ENCODE results near the gene PTCHD4. TPM values are rescaled to one million over a fixed set of nuclear protein-coding genes. Genes with fewer than 3 reads are reported as not detected.

Gene PTCHD4
- total and polyA plus RNA-seq, 2 experiments from 2014 or later = 1.3 to 2.3 TPM

- no peaks in the 10 kb centered on the region for H3K36me3 ChIP-seq (replicated peaks; ENCODE audit: insufficient read depth, low read depth)
- DNase-seq (ENCODE audit: low spot score) = no peak
- no peak overlapping the region for H2AFZ ChIP-seq
- no peak overlapping the region for H3K4me3 ChIP-seq
- TF ChIP-seq EZH2 (IDR thresholded peaks at IDR 0.05; ENCODE audit: borderline replicate concordance) (no peak), EZH2phosphoT487 (IDR thresholded peaks at IDR 0.05; ENCODE audit: low read depth, severe bottlenecking, unreplicated experiment) (no peak), CTCF (IDR thresholded peaks at IDR 0.05; ENCODE audit: poor library complexity) (no peak)
- H3K27me3 ChIP-seq = peaks cover 7% of the 10 kb centered on the region
- no peaks in the 10 kb centered on the region for H3K9me2 ChIP-seq (replicated peaks; ENCODE audit: insufficient read depth)
- peaks cover 2% of the 10 kb centered on the region for H3K4me1 ChIP-seq (ENCODE audit: insufficient read depth)
- H3K27ac ChIP-seq = no peak overlapping the region
- no peaks in the 10 kb centered on the region for H3K9me3 ChIP-seq (ENCODE audit: low read depth)
- no peaks in the 10 kb centered on the region for H3K79me2 ChIP-seq
- no peak overlapping the region for H3K4me2 ChIP-seq
- no peaks in the 10 kb centered on the region for H4K20me1 ChIP-seq (ENCODE audit: insufficient read depth, poor library complexity, severe bottlenecking)
Measured at GRCh38 chr6:48075181-48075580, 35.8 kb downstream of the PTCHD4 start.

GRCh38 chr6:48073976-48074767, 36.8 kb downstream of the PTCHD4 start:
- Histone ChIP-seq H3K79me2 (no peaks in the 10 kb centered on the region), H3K4me3 (no peak overlapping the region), H3K9me2 (replicated peaks; ENCODE audit: insufficient read depth) (no peaks in the 10 kb centered on the region), H3K27ac (no peak overlapping the region), H3K9me3 (ENCODE audit: low read depth) (no peaks in the 10 kb centered on the region), H3K4me2 (no peak overlapping the region), H4K20me1 (ENCODE audit: insufficient read depth, poor library complexity, severe bottlenecking) (no peaks in the 10 kb centered on the region), H3K27me3 (peaks cover 15% of the 10 kb centered on the region), H3K36me3 (replicated peaks; ENCODE audit: insufficient read depth, low read depth) (no peaks in the 10 kb centered on the region), H3K4me1 (ENCODE audit: insufficient read depth) (peaks cover 5% of the 10 kb centered on the region), H2AFZ (no peak overlapping the region)
- TF ChIP-seq CTCF (IDR thresholded peaks at IDR 0.05; ENCODE audit: poor library complexity) (no peak), EZH2phosphoT487 (IDR thresholded peaks at IDR 0.05; ENCODE audit: low read depth, severe bottlenecking, unreplicated experiment) (no peak), EZH2 (IDR thresholded peaks at IDR 0.05; ENCODE audit: borderline replicate concordance) (no peak)
- no peak for DNase-seq (ENCODE audit: low spot score)
- 84% methylated on average over 8 of the region's 8 CpGs for WGBS (ENCODE audit: low lambda C conversion rate, missing lambda C conversion rate)

- no peaks in the 10 kb centered on the region for H3K9me3 ChIP-seq (ENCODE audit: low read depth)
- H3K4me1 ChIP-seq (ENCODE audit: insufficient read depth) = peaks cover 6% of the 10 kb centered on the region
- H3K27me3 ChIP-seq = peaks cover 31% of the 10 kb centered on the region
- 72% methylated on average over 3 of the region's 3 CpGs for WGBS (ENCODE audit: low lambda C conversion rate, missing lambda C conversion rate)
- H2AFZ ChIP-seq = no peak overlapping the region
- H3K36me3 ChIP-seq (replicated peaks; ENCODE audit: insufficient read depth, low read depth) = no peaks in the 10 kb centered on the region
- no peak overlapping the region for H3K4me3 ChIP-seq
- H3K27ac ChIP-seq = no peak overlapping the region
- TF ChIP-seq CTCF (IDR thresholded peaks at IDR 0.05; ENCODE audit: poor library complexity) (no peak), EZH2phosphoT487 (IDR thresholded peaks at IDR 0.05; ENCODE audit: low read depth, severe bottlenecking, unreplicated experiment) (no peak), EZH2 (IDR thresholded peaks at IDR 0.05; ENCODE audit: borderline replicate concordance) (no peak)
- no peaks in the 10 kb centered on the region for H3K9me2 ChIP-seq (replicated peaks; ENCODE audit: insufficient read depth)
- H3K4me2 ChIP-seq = no peak overlapping the region
- no peaks in the 10 kb centered on the region for H4K20me1 ChIP-seq (ENCODE audit: insufficient read depth, poor library complexity, severe bottlenecking)
- DNase-seq (ENCODE audit: low spot score) = no peak
- H3K79me2 ChIP-seq = no peaks in the 10 kb centered on the region
Measured at GRCh38 chr6:48071833-48072232, 39.2 kb downstream of the PTCHD4 start.
